ENCODE data around the gene IRX2. TPM values are rescaled to one million over a fixed set of nuclear protein-coding genes. Genes with fewer than 3 reads are reported as not detected.

The IRX2 gene
- total RNA-seq, 1 donor from 2014 or later, result 6.7 TPM

DNA sequence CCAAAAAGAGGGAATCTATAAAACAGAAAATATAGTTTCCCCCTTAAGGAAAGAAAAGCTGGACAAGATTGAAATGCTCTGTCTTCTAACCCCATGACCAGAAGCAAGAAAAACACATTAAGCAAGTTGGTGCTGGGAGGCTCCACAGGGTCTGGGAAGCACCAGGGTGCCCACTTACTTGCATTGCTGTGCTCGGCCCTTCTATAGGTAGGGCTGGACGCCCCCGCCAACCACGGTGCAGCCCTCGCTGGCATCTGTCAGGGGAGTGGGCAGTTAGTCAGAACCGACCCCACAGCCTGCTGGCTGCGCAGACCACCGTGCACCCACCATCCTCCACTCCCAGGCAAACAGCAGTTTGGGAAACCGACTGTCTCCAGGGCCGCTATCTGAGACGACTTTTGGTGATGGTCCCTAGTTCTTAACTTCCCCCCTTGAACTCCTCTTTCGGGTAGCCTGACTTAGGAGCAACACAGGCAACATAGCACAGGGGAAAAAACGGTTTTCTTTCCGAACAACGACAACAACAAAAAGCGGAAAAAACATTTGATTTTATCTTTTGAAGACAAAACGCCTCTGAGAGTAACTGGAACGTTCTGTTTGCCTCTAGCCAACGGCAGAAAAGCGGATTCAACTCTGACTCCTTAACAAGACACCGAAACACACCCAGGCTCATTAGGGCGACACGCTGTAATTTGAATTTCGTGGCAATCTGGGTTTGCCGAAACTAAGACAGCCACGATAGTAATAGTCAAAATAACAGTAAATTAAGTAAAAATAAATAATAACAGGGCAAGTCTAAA, 3.9 kb downstream of the IRX2 start:
- Mint-ChIP-seq H3K4me3 (ENCODE audit: unreplicated experiment) (no peak overlapping the region), H3K27me3 (ENCODE audit: low read depth, unreplicated experiment) (peaks cover 20% of the 10 kb centered on the region), H3K27ac (ENCODE audit: unreplicated experiment) (no peak overlapping the region), H3K36me3 (ENCODE audit: low read depth, unreplicated experiment) (peaks cover 10% of the 10 kb centered on the region), H3K4me1 (ENCODE audit: low read depth, unreplicated experiment) (peaks cover 2% of the 10 kb centered on the region), H3K9me3 (ENCODE audit: unreplicated experiment) (peaks cover 7% of the 10 kb centered on the region)
- DNase-seq (ENCODE audit: low read depth) (peak; percentile 60), FAIRE-seq (no peak)
- Histone ChIP-seq H3K9ac (ENCODE audit: low read length) (peak overlapping the region; percentile 90), H3K9me3 (ENCODE audit: insufficient read depth, low read depth, low read length) (no peaks in the 10 kb centered on the region), H4K20me1 (ENCODE audit: insufficient read depth, low read length) (peaks cover 47% of the 10 kb centered on the region), H3K79me2 (ENCODE audit: insufficient read depth, low read length) (peaks cover 85% of the 10 kb centered on the region), H3K4me3 (ENCODE audit: insufficient read depth, low read depth, low read length) (peak overlapping the region; percentile 62), H3K4me2 (ENCODE audit: low read length) (peak overlapping the region; percentile 80), H3K27me3 (ENCODE audit: insufficient read depth, low read length) (peaks cover 2% of the 10 kb centered on the region), H3K4me1 (ENCODE audit: insufficient read depth, low read length) (peaks cover 18% of the 10 kb centered on the region), H3K27ac (ENCODE audit: low read depth, low read length) (peak overlapping the region; percentile 79), H3K36me3 (ENCODE audit: insufficient read depth, low read length) (peaks cover 8% of the 10 kb centered on the region), H2AFZ (ENCODE audit: low read depth, low read length) (no peak overlapping the region)
- TF ChIP-seq CTCF (IDR thresholded peaks at IDR 0.05; ENCODE audit: insufficient read depth, low read depth, low read length) (no peak), EZH2 (IDR thresholded peaks at IDR 0.05; ENCODE audit: insufficient read depth, low read length) (no peak)

GRCh38 chr5:2746561-2747032, 4.9 kb downstream of the IRX2 start:
- Mint-ChIP-seq H3K27me3 (ENCODE audit: low read depth, unreplicated experiment) (peaks cover 24% of the 10 kb centered on the region), H3K27ac (ENCODE audit: unreplicated experiment) (no peak overlapping the region), H3K4me3 (ENCODE audit: unreplicated experiment) (no peak overlapping the region), H3K36me3 (ENCODE audit: low read depth, unreplicated experiment) (peaks cover 8% of the 10 kb centered on the region), H3K9me3 (ENCODE audit: unreplicated experiment) (peaks cover 7% of the 10 kb centered on the region), H3K4me1 (ENCODE audit: low read depth, unreplicated experiment) (no peaks in the 10 kb centered on the region)
- Histone ChIP-seq H3K4me2 (ENCODE audit: low read length) (peak overlapping the region; percentile 80), H3K79me2 (ENCODE audit: insufficient read depth, low read length) (peaks cover 87% of the 10 kb centered on the region), H3K36me3 (ENCODE audit: insufficient read depth, low read length) (peaks cover 8% of the 10 kb centered on the region), H3K9me3 (ENCODE audit: insufficient read depth, low read depth, low read length) (no peaks in the 10 kb centered on the region), H3K27ac (ENCODE audit: low read depth, low read length) (no peak overlapping the region), H3K27me3 (ENCODE audit: insufficient read depth, low read length) (no peaks in the 10 kb centered on the region), H3K9ac (ENCODE audit: low read length) (peak overlapping the region; percentile 36), H4K20me1 (ENCODE audit: insufficient read depth, low read length) (peaks cover 51% of the 10 kb centered on the region), H3K4me3 (ENCODE audit: insufficient read depth, low read depth, low read length) (peak overlapping the region; percentile 36), H3K4me1 (ENCODE audit: insufficient read depth, low read length) (peaks cover 20% of the 10 kb centered on the region), H2AFZ (ENCODE audit: low read depth, low read length) (no peak overlapping the region)
- DNase-seq (ENCODE audit: low read depth), result peak; percentile 74
- peak; percentile 20 for FAIRE-seq
- TF ChIP-seq CTCF (IDR thresholded peaks at IDR 0.05; ENCODE audit: insufficient read depth, low read depth, low read length) (no peak), EZH2 (IDR thresholded peaks at IDR 0.05; ENCODE audit: insufficient read depth, low read length) (no peak)

DNA sequence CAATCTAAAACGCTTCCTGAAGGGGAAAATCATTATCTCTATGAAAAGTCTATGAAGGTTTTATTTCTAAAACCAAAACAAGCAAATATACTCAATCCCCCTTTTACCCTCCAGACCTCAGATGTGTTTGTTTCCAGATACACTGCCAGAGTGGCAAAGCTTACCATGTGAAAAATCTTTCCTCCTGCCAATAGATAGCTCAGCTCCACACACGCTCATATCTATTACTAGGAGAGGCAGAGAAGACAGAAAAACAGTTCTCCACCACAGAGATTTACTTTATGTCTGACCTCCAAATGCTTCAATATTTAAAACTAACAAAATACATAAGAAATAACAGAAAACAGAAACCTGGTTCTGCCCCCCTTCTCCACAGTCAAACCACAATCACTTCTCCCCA, 7.0 kb downstream of the IRX2 start:
- Histone ChIP-seq H3K9me3 (ENCODE audit: insufficient read depth, low read depth, low read length) (no peaks in the 10 kb centered on the region), H3K4me1 (ENCODE audit: insufficient read depth, low read length) (peaks cover 20% of the 10 kb centered on the region), H3K27me3 (ENCODE audit: insufficient read depth, low read length) (peaks cover 3% of the 10 kb centered on the region), H3K4me3 (ENCODE audit: insufficient read depth, low read depth, low read length) (peak overlapping the region; percentile 9), H3K36me3 (ENCODE audit: insufficient read depth, low read length) (peaks cover 8% of the 10 kb centered on the region), H4K20me1 (ENCODE audit: insufficient read depth, low read length) (peaks cover 38% of the 10 kb centered on the region), H3K9ac (ENCODE audit: low read length) (peak overlapping the region; percentile 49), H3K27ac (ENCODE audit: low read depth, low read length) (peak overlapping the region; percentile 18), H3K4me2 (ENCODE audit: low read length) (peak overlapping the region; percentile 71), H2AFZ (ENCODE audit: low read depth, low read length) (no peak overlapping the region), H3K79me2 (ENCODE audit: insufficient read depth, low read length) (peaks cover 79% of the 10 kb centered on the region)
- Mint-ChIP-seq H3K36me3 (ENCODE audit: low read depth, unreplicated experiment) (peaks cover 5% of the 10 kb centered on the region), H3K9me3 (ENCODE audit: unreplicated experiment) (peaks cover 2% of the 10 kb centered on the region), H3K27ac (ENCODE audit: unreplicated experiment) (no peak overlapping the region), H3K4me3 (ENCODE audit: unreplicated experiment) (no peak overlapping the region), H3K4me1 (ENCODE audit: low read depth, unreplicated experiment) (no peaks in the 10 kb centered on the region), H3K27me3 (ENCODE audit: low read depth, unreplicated experiment) (peaks cover 29% of the 10 kb centered on the region)
- FAIRE-seq (no peak), DNase-seq (ENCODE audit: low read depth) (peak; percentile 49)
- TF ChIP-seq CTCF (IDR thresholded peaks at IDR 0.05; ENCODE audit: insufficient read depth, low read depth, low read length) (no peak), EZH2 (IDR thresholded peaks at IDR 0.05; ENCODE audit: insufficient read depth, low read length) (no peak)

All from astrocyte (in vitro differentiated cells and primary cell).